ENCODE results near the gene SMARCC1.

The SMARCC1 gene

DNA sequence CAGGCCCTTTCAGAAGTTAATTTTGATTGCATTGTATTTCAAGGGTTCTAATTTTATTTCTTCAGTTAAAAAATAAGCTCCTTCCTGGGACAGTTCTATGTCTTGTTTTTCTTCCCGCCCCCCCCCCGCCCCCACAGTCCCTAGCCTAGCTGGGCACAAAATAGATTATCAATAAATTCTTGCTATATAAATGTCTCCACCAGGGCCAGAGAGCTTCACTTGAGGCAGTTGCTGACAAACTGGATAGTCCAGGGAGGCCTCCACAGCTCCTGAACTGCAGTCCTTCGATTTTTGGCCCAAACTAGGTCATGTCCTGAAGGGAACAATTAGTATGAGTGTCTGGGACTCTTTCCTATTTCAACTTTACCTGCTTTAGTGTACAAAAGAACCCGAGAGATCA is 193.1 kb downstream of the SMARCC1 start:
- peaks cover 9% of the 10 kb centered on the region; the same call in 1 of the 2 replicates for H3K4me1 ChIP-seq (ENCODE audit: control insufficient read depth, insufficient read depth, low read length)
- H3K36me3 ChIP-seq (ENCODE audit: control insufficient read depth, insufficient read depth, low read length), result peaks cover 81% of the 10 kb centered on the region
- H3K27me3 ChIP-seq (ENCODE audit: control insufficient read depth, insufficient read depth, low read length), result no peaks in the 10 kb centered on the region
- no peak overlapping the region for H3K27ac ChIP-seq (ENCODE audit: low read depth, low read length)
- no peaks in the 10 kb centered on the region for H3K9me3 ChIP-seq (ENCODE audit: control insufficient read depth, insufficient read depth, low read length)
- no peak overlapping the region for H3K9ac ChIP-seq (ENCODE audit: low read depth, low read length)
- H3K4me3 ChIP-seq (ENCODE audit: low read depth, low read length), result no peak overlapping the region

DNA sequence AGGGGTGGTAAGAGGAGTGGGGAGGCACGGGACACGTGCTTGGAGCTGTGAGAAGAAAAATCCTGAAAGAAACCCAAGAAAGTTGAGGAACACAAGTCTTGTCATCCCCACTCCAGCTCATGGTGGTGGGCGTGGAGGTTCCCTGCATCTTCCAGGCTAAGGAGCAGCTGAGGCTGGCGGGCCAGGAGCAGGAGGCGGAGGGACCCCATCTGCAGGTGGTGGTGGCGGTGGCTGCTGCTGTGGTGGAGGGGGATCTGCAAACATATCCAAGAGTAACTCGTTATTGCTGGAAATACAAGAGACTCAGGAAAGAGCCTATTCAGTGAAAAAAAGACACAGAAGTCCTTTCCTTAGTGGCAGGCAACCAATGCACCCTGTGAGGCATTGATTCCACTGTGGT is 193.6 kb downstream of the SMARCC1 start:
- H3K9ac ChIP-seq (ENCODE audit: low read depth, low read length), result no peak overlapping the region
- peaks cover 9% of the 10 kb centered on the region; the same call in 1 of the 2 replicates for H3K4me1 ChIP-seq (ENCODE audit: control insufficient read depth, insufficient read depth, low read length)
- H3K27ac ChIP-seq (ENCODE audit: low read depth, low read length), result no peak overlapping the region
- H3K4me3 ChIP-seq (ENCODE audit: low read depth, low read length), result no peak overlapping the region
- H3K36me3 ChIP-seq (ENCODE audit: control insufficient read depth, insufficient read depth, low read length), result peaks cover 76% of the 10 kb centered on the region
- H3K27me3 ChIP-seq (ENCODE audit: control insufficient read depth, insufficient read depth, low read length), result no peaks in the 10 kb centered on the region
- H3K9me3 ChIP-seq (ENCODE audit: control insufficient read depth, insufficient read depth, low read length), result no peaks in the 10 kb centered on the region

DNA sequence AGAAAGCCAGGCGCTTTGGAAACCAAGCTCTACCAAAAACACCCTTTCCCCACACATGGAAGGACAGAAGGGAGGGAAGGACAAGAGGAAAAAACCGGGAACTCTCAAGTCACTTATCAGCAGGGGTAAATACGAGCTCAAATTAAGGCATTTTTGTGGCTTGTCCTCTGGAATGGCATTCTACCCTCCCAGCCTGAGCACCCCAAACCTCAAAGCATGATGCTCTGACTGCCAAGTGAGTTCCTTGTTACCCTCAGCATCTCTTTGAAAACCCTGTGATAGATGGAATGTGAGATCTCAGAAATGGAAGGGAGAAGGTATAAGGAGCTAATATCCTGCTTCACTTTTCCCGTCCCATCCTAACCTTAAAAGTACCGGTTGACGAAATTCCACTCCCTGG is 194.9 kb downstream of the SMARCC1 start:
- no peaks in the 10 kb centered on the region for H3K27me3 ChIP-seq (ENCODE audit: control insufficient read depth, insufficient read depth, low read length)
- H3K4me3 ChIP-seq (ENCODE audit: low read depth, low read length), result no peak overlapping the region
- peaks cover 63% of the 10 kb centered on the region for H3K36me3 ChIP-seq (ENCODE audit: control insufficient read depth, insufficient read depth, low read length)
- no peak overlapping the region for H3K9ac ChIP-seq (ENCODE audit: low read depth, low read length)
- no peaks in the 10 kb centered on the region for H3K9me3 ChIP-seq (ENCODE audit: control insufficient read depth, insufficient read depth, low read length)
- peaks cover 9% of the 10 kb centered on the region; the same call in 1 of the 2 replicates for H3K4me1 ChIP-seq (ENCODE audit: control insufficient read depth, insufficient read depth, low read length)
- H3K27ac ChIP-seq (ENCODE audit: low read depth, low read length), result no peak overlapping the region

DNA sequence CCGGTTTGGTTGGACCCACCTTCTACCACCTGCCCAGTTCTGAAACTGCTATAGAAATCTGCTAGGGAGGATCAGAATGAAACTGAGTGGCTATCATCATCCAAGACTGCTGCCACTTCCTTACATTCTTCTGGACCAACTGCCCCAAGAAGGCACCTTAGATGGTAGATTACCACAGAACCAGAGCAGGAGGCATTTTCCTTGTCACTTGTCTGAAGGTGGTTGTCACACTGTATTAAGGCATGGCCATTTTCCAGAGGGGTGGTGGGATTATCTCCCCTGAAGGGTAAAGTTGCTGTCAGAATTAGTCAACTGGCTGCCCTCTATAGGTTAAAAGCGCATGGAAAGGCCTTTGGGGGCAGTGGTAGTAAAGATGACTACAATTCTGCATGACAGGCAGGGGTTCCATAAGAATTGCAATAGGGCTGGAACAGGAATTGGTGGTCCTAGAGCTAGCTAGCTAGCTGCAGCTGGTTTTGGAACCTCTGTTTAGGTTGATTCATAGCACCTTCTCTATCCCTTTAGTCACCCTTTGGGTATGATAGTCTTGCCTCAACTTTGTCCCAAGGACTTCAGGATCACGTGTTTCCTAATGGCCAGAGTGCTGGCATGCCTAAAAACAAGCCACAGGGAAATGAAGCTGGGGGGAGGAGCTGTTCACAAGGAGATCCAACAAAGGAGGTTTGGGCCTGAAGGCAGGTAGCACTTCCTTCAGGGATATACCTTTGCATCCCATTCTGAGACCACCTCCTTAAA is 198.2 kb downstream of the SMARCC1 start:
- Histone ChIP-seq H3K9me3 (ENCODE audit: control insufficient read depth, insufficient read depth, low read length) (no peaks in the 10 kb centered on the region), H3K4me1 (ENCODE audit: control insufficient read depth, insufficient read depth, low read length) (peaks cover 9% of the 10 kb centered on the region; the same call in 1 of the 2 replicates), H3K36me3 (ENCODE audit: control insufficient read depth, insufficient read depth, low read length) (peaks cover 35% of the 10 kb centered on the region), H3K4me3 (ENCODE audit: low read depth, low read length) (no peak overlapping the region), H3K27me3 (ENCODE audit: control insufficient read depth, insufficient read depth, low read length) (peaks cover 22% of the 10 kb centered on the region), H3K9ac (ENCODE audit: low read depth, low read length) (no peak overlapping the region), H3K27ac (ENCODE audit: low read depth, low read length) (no peak overlapping the region)

DNA sequence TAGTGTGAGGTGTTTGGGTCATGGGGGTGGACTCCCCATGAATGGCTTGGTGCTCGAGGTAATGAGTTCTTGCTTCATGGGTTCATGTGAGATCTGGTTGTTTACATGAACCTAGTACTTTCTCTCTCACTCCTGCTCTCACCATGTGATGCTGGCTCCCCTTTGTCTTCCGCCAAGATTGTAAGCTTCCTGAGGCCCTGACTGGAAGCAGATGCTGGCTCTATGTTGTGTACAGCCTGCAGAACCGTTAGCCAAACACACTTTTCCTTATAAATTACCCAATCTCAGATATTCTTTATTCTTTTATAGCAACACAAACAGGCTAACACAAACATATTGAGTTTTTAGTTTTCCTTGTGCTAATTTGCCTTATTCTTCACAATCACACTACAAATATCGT is 199.9 kb downstream of the SMARCC1 start:
- peaks cover 33% of the 10 kb centered on the region for H3K27me3 ChIP-seq (ENCODE audit: control insufficient read depth, insufficient read depth, low read length)
- peaks cover 18% of the 10 kb centered on the region for H3K36me3 ChIP-seq (ENCODE audit: control insufficient read depth, insufficient read depth, low read length)
- no peak overlapping the region for H3K9ac ChIP-seq (ENCODE audit: low read depth, low read length)
- no peak overlapping the region for H3K27ac ChIP-seq (ENCODE audit: low read depth, low read length)
- H3K9me3 ChIP-seq (ENCODE audit: control insufficient read depth, insufficient read depth, low read length), result no peaks in the 10 kb centered on the region
- H3K4me3 ChIP-seq (ENCODE audit: low read depth, low read length), result no peak overlapping the region
- H3K4me1 ChIP-seq (ENCODE audit: control insufficient read depth, insufficient read depth, low read length), result peaks cover 9% of the 10 kb centered on the region; the same call in 1 of the 2 replicates

DNA sequence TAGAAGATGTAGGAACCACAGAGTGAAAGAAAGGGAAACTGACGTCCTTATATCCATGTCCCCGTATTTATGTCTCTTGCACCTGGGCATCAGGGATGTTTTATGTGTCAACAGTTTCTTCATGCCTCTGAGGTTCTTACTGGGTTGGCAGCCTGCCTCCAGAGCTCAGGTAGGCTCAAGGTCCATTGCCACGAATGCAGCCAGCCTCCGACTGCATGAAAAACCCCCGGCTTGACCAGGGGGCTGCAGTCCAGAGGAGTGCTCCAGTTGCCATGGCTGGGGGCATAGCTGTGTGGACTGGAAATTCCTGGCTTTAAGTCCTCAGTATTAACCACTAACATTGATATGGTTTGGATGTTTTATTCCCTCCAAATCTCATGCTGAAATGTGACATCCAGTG is 200.3 kb downstream of the SMARCC1 start:
- Histone ChIP-seq H3K4me1 (ENCODE audit: control insufficient read depth, insufficient read depth, low read length) (peaks cover 9% of the 10 kb centered on the region; the same call in 1 of the 2 replicates), H3K9me3 (ENCODE audit: control insufficient read depth, insufficient read depth, low read length) (no peaks in the 10 kb centered on the region), H3K27ac (ENCODE audit: low read depth, low read length) (no peak overlapping the region), H3K4me3 (ENCODE audit: low read depth, low read length) (no peak overlapping the region), H3K36me3 (ENCODE audit: control insufficient read depth, insufficient read depth, low read length) (peaks cover 14% of the 10 kb centered on the region), H3K9ac (ENCODE audit: low read depth, low read length) (no peak overlapping the region), H3K27me3 (ENCODE audit: control insufficient read depth, insufficient read depth, low read length) (peaks cover 34% of the 10 kb centered on the region)

DNA sequence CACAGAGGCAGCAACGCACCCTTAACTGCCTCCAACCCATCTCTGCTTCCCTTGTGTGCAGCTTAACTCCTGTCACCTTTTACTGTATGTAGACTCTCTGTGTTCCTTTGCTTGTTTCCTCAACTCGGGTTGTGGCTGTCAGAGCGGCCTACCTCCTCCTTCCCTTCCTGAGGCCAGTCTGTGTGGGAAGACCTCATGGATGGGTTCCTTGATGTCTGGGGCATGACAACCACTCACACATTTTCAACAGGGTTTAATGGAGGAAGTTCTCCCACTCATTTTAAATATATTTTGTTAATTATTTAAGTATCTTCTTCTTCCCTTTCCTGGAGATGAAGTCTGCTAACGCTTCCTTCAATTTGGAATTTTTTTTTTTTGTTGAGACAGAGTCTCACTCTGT is 201.2 kb downstream of the SMARCC1 start:
- Histone ChIP-seq H3K4me1 (ENCODE audit: control insufficient read depth, insufficient read depth, low read length) (peaks cover 9% of the 10 kb centered on the region; the same call in 1 of the 2 replicates), H3K27ac (ENCODE audit: low read depth, low read length) (no peak overlapping the region)

DNA sequence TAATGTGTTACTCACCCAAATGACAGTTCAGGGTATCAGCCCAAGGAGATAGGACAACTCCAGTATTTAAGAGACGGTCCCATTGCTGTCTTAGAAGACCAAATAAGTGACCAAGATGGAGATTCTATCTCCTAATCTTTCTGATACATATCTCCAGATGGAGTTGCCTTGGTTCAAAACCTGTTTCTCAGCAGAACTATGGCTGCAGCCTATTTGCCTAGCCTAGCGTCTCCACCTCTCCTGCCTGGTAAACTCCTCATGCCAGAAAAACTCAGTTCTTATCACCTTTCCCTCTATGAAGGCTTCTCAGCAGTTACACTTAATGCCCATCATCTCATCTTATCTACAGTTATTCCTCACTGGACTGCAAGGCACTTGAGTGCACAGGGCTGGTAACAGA is 201.8 kb downstream of the SMARCC1 start:
- peaks cover 9% of the 10 kb centered on the region; the same call in 1 of the 2 replicates for H3K4me1 ChIP-seq (ENCODE audit: control insufficient read depth, insufficient read depth, low read length)
- H3K27ac ChIP-seq (ENCODE audit: low read depth, low read length), result no peak overlapping the region
- H3K4me3 ChIP-seq (ENCODE audit: low read depth, low read length), result no peak overlapping the region
- H3K9me3 ChIP-seq (ENCODE audit: control insufficient read depth, insufficient read depth, low read length), result no peaks in the 10 kb centered on the region
- H3K27me3 ChIP-seq (ENCODE audit: control insufficient read depth, insufficient read depth, low read length), result peaks cover 34% of the 10 kb centered on the region
- no peaks in the 10 kb centered on the region for H3K36me3 ChIP-seq (ENCODE audit: control insufficient read depth, insufficient read depth, low read length)
- no peak overlapping the region for H3K9ac ChIP-seq (ENCODE audit: low read depth, low read length)

More for the DNA sequence above, 201.2 kb downstream of the SMARCC1 start:
- Histone ChIP-seq H3K9ac (ENCODE audit: low read depth, low read length) (no peak overlapping the region), H3K36me3 (ENCODE audit: control insufficient read depth, insufficient read depth, low read length) (peaks cover 5% of the 10 kb centered on the region), H3K9me3 (ENCODE audit: control insufficient read depth, insufficient read depth, low read length) (no peaks in the 10 kb centered on the region), H3K4me3 (ENCODE audit: low read depth, low read length) (no peak overlapping the region), H3K27me3 (ENCODE audit: control insufficient read depth, insufficient read depth, low read length) (peaks cover 34% of the 10 kb centered on the region)

DNA sequence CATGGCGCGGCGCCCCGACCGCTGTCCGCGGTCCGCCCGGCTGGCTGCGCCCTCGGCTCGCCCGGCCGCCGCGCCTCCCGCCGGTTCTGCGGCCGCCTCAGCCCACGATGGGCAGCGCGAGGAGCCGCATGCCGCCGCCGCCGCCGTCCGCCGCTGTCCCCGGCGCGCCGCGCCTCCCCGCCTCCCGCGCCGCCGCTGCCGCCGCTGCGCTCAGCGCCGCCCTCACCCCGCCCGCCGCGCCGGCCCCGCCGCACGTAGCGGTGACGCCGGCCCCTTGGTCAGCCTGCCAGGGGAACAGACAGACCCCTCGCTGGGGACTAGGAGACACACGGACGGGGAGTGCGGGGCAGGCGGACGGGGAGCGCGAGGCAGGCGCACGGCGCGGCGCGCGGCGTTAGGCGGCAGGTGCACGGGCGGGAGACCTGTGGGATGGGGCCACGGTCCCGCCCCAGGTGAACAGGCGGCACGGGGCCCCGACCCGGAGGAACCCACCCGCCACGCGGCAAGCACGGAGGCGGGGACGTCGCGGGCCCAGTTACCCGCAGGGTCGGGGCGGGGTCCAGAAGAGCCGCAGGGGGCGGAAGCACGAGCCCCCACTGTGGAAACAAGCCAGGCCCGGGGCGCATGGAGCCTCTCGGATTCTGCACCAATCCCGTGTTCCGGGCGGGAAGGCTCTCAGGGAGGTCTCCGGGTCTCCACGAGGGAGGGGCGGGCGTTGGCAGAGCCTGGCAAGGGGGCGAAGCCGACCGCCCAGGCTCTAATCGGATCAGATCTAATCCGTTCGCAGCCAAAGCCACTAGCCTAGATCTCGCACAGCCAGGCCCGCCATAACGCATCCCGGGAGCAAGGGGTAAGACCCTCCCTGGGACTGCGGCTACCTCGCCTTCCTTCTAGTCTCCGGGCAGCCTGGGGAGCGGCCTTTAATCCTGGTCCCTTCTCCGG is 202.7 kb downstream of the SMARCC1 start, which contains the start of gene CSPG5:
Gene CSPG5, minus strand, starts transcription at position 175 of the 942 bp plus-strand sequence. Its CDS starts 172 bp downstream, at position 3.
- peak within 1 kb of the TSS; percentile 63 for H3K4me3 ChIP-seq (ENCODE audit: low read depth, low read length)

DNA sequence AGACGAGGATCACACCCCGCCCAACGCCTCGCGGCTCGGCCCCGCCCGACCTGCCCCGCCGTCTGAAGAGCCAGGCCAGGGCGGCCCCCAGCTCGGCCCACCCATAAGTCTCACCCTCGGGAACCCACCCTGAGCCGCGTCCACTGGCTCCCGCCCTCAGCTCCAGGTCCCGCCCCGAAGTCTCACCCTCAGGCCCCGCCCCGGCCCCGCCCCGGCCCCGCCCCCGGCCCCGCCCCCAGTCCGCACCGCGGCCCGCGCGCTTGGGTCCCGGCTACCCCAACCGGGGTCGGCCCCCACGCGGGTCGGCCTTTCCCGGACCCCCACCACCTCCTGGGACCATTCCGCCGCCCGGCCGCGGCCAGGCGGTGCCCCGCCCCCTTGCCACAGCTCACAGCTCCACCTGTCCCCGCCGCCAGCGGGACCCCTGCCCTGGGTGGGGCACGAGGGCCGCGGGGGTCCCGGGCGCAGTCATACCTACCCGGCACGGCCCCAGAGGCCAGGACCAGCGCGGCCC is 203.5 kb downstream of the SMARCC1 start:
- peak overlapping the region; percentile 57; the same call in 1 of the 2 replicates for H3K4me3 ChIP-seq (ENCODE audit: low read depth, low read length)
- no peak overlapping the region for H3K9ac ChIP-seq (ENCODE audit: low read depth, low read length)
- H3K36me3 ChIP-seq (ENCODE audit: control insufficient read depth, insufficient read depth, low read length), result no peaks in the 10 kb centered on the region
- H3K27me3 ChIP-seq (ENCODE audit: control insufficient read depth, insufficient read depth, low read length), result peaks cover 34% of the 10 kb centered on the region
- no peak overlapping the region for H3K27ac ChIP-seq (ENCODE audit: low read depth, low read length)
- no peaks in the 10 kb centered on the region for H3K9me3 ChIP-seq (ENCODE audit: control insufficient read depth, insufficient read depth, low read length)
- H3K4me1 ChIP-seq (ENCODE audit: control insufficient read depth, insufficient read depth, low read length), result no peaks in the 10 kb centered on the region

More for the DNA sequence above, 202.7 kb downstream of the SMARCC1 start, which contains the start of gene CSPG5:
- Histone ChIP-seq H3K9ac (ENCODE audit: low read depth, low read length) (no peak within 1 kb of the TSS), H3K4me1 (ENCODE audit: control insufficient read depth, insufficient read depth, low read length) (peaks cover 4% of the 10 kb centered on the region; the same call in 1 of the 2 replicates), H3K27me3 (ENCODE audit: control insufficient read depth, insufficient read depth, low read length) (peaks cover 34% of the 10 kb centered on the region), H3K9me3 (ENCODE audit: control insufficient read depth, insufficient read depth, low read length) (no peaks in the 10 kb centered on the region), H3K27ac (ENCODE audit: low read depth, low read length) (no peak within 1 kb of the TSS), H3K36me3 (ENCODE audit: control insufficient read depth, insufficient read depth, low read length) (no peaks in the 10 kb centered on the region)

Measured in HUES48 (cell line).